WTC11 (cell line): ENCODE results near the gene THAP3. TPM values are rescaled to one million over a fixed set of nuclear protein-coding genes. Genes with fewer than 3 reads are reported as not detected.

Source experiments
- ATAC-seq: fragments of 200-7000 bp; cut with Tn5 transposase; 2 replicates; pipeline ENCODE4 v1.10.0; 2021; ENCODE audit warnings: mild to moderate bottlenecking, moderate library complexity
- CTCF ChIA-PET: fragments of 300-600 bp; sonication (Branson Sonifier 250); formaldehyde crosslinking; loops from one replicate; lab custom pipeline; 2021; ENCODE audit warnings: antibody characterized with exemption; lab: Charles Lee
- POLR2A ChIA-PET: fragments of 350-600 bp; sonication (Branson Sonifier 250); formaldehyde crosslinking; loops from one replicate; lab custom pipeline; 2021; ENCODE audit warnings: antibody characterized with exemption; lab: Charles Lee
- DNase-seq: peaks from one replicate; pipeline ENCODE4 v3.0.0; 2021; ENCODE audit warnings: low spot score
- H3K27ac Mint-ChIP-seq: 2 replicates; pipeline ENCODE4 v1.8.0; 2021; ENCODE audit warnings: mixed read lengths
- H3K27me3 Mint-ChIP-seq: 2 replicates; pipeline ENCODE4 v1.8.0; 2021; ENCODE audit warnings: low read depth, mild to moderate bottlenecking, moderate library complexity, mixed read lengths
- H3K36me3 Mint-ChIP-seq: 2 replicates; pipeline ENCODE4 v1.8.0; 2021; ENCODE audit warnings: mixed read lengths
- H3K4me1 Mint-ChIP-seq: 2 replicates; pipeline ENCODE4 v1.8.0; 2022; ENCODE audit warnings: mixed read lengths
- H3K4me3 Mint-ChIP-seq: 2 replicates; pipeline ENCODE4 v1.8.0; 2021; ENCODE audit warnings: mild to moderate bottlenecking, moderate library complexity, mixed read lengths
- H3K9me3 Mint-ChIP-seq: 2 replicates; pipeline ENCODE4 v1.8.0; 2021; ENCODE audit warnings: mixed read lengths
- CREB1 ChIP-seq: sonication (generic); formaldehyde crosslinking; IDR thresholded peaks from 2 replicates; pipeline ENCODE4 v1.8.0; 2023; ENCODE audit warnings: mild to moderate bottlenecking, missing genetic modification reagents
- CREM ChIP-seq: sonication (generic); formaldehyde crosslinking; IDR thresholded peaks from 2 replicates; pipeline ENCODE4 v1.8.1; 2022; ENCODE audit warnings: mild to moderate bottlenecking, missing genetic modification reagents, moderate library complexity
- CTCF ChIP-seq: fragments of 200-600 bp; IDR thresholded peaks from 2 replicates; pipeline ENCODE4 v1.8.0; 2022; ENCODE audit warnings: antibody characterized with exemption
- E2F1 ChIP-seq: sonication (generic); formaldehyde crosslinking; IDR thresholded peaks from 2 replicates; pipeline ENCODE4 v1.8.0; 2022; ENCODE audit warnings: mild to moderate bottlenecking, missing genetic modification reagents
- ELF4 ChIP-seq: sonication (generic); formaldehyde crosslinking; IDR thresholded peaks from 2 replicates; pipeline ENCODE4 v1.8.1; 2022; ENCODE audit warnings: low read depth, mild to moderate bottlenecking, moderate library complexity, missing genetic modification reagents
- EMX1 ChIP-seq: fragments of 250-450 bp; sonication (Bioruptor Pico); IDR thresholded peaks from 2 replicates; pipeline ENCODE4 v1.8.0; 2021; ENCODE audit warnings: mild to moderate bottlenecking
- FOXK1 ChIP-seq: sonication (generic); formaldehyde crosslinking; IDR thresholded peaks from 2 replicates; pipeline ENCODE4 v1.8.0; 2022; ENCODE audit warnings: mild to moderate bottlenecking, moderate library complexity, missing genetic modification reagents
- GABPB1 ChIP-seq: sonication (generic); formaldehyde crosslinking; IDR thresholded peaks from 2 replicates; pipeline ENCODE4 v1.8.1; 2023; ENCODE audit warnings: mild to moderate bottlenecking, missing genetic modification reagents
- GTF2I ChIP-seq: fragments of 250-450 bp; sonication (Bioruptor Pico); conservative IDR thresholded peaks from 2 replicates; pipeline ENCODE4 v1.4.0; 2021; ENCODE audit warnings: mild to moderate bottlenecking
- MYBL2 ChIP-seq: sonication (generic); formaldehyde crosslinking; IDR thresholded peaks from 2 replicates; pipeline ENCODE4 v1.8.1; 2023; ENCODE audit warnings: mild to moderate bottlenecking, moderate library complexity, missing genetic modification reagents
- NR2C2 ChIP-seq: sonication (generic); formaldehyde crosslinking; IDR thresholded peaks from 2 replicates; pipeline ENCODE4 v1.8.0; 2022; ENCODE audit warnings: mild to moderate bottlenecking, missing genetic modification reagents
- NR3C1 ChIP-seq: sonication (generic); formaldehyde crosslinking; conservative IDR thresholded peaks from 2 replicates; pipeline ENCODE4 v1.8.1; 2023; ENCODE audit warnings: low read depth, mild to moderate bottlenecking, missing genetic modification reagents
- RELA ChIP-seq: sonication (generic); formaldehyde crosslinking; IDR thresholded peaks from 2 replicates; pipeline ENCODE4 v1.8.1; 2022; ENCODE audit warnings: missing genetic modification reagents, mild to moderate bottlenecking, borderline replicate concordance
- SMAD3 ChIP-seq: sonication (generic); formaldehyde crosslinking; IDR thresholded peaks from 2 replicates; pipeline ENCODE4 v1.8.0; 2022; ENCODE audit warnings: missing genetic modification reagents, mild to moderate bottlenecking, borderline replicate concordance
- TEAD1 ChIP-seq: sonication (generic); formaldehyde crosslinking; IDR thresholded peaks from 2 replicates; pipeline ENCODE4 v1.8.0; 2022; ENCODE audit warnings: mild to moderate bottlenecking, missing genetic modification reagents
- USF1 ChIP-seq: sonication (generic); formaldehyde crosslinking; IDR thresholded peaks from 2 replicates; pipeline ENCODE4 v1.8.0; 2022; ENCODE audit warnings: mild to moderate bottlenecking, missing genetic modification reagents
- ZBTB43 ChIP-seq: sonication (generic); formaldehyde crosslinking; IDR thresholded peaks from 2 replicates; pipeline ENCODE4 v1.8.1; 2023; ENCODE audit warnings: mild to moderate bottlenecking, missing genetic modification reagents
- ZNF121 ChIP-seq: sonication (generic); formaldehyde crosslinking; IDR thresholded peaks from 2 replicates; pipeline ENCODE4 v1.8.0; 2023; ENCODE audit warnings: missing genetic modification reagents
- ZNF219 ChIP-seq: sonication (generic); formaldehyde crosslinking; IDR thresholded peaks from 2 replicates; pipeline ENCODE4 v1.8.0; 2023; ENCODE audit warnings: missing genetic modification reagents, mild to moderate bottlenecking, borderline replicate concordance
- ZNF232 ChIP-seq: sonication (generic); formaldehyde crosslinking; IDR thresholded peaks from 2 replicates; pipeline ENCODE4 v1.8.0; 2022; ENCODE audit warnings: mild to moderate bottlenecking, missing genetic modification reagents
- total RNA-seq: library from RNA; stranded (reverse); gene quantifications from 3 replicates; pipeline ENCODE4 v1.2.3, GENCODE V29; 2021
- TF ChIP-seq, protein P1 (sequence below): sonication (generic); formaldehyde crosslinking; IDR thresholded peaks from 2 replicates; pipeline ENCODE4 v1.8.0; 2023; ENCODE audit warnings: missing genetic modification reagents, mild to moderate bottlenecking, borderline replicate concordance
- TF ChIP-seq, protein P2 (sequence below): fragments of 250-450 bp; sonication (Bioruptor Pico); IDR thresholded peaks from 2 replicates; pipeline ENCODE4 v1.8.0; 2021; ENCODE audit warnings: mild to moderate bottlenecking

Gene THAP3
- total RNA-seq, 1 experiment from 2014 or later = 14.8 TPM

GRCh38 chr1:6591644-6592043 lies 33.0 kb upstream of the THAP3 start:
- TF ChIP-seq ZNF121 (CRISPR knock-in tag) = no peak
- no peak for TF ChIP-seq ELF4
- TF ChIP-seq, protein P1, sequence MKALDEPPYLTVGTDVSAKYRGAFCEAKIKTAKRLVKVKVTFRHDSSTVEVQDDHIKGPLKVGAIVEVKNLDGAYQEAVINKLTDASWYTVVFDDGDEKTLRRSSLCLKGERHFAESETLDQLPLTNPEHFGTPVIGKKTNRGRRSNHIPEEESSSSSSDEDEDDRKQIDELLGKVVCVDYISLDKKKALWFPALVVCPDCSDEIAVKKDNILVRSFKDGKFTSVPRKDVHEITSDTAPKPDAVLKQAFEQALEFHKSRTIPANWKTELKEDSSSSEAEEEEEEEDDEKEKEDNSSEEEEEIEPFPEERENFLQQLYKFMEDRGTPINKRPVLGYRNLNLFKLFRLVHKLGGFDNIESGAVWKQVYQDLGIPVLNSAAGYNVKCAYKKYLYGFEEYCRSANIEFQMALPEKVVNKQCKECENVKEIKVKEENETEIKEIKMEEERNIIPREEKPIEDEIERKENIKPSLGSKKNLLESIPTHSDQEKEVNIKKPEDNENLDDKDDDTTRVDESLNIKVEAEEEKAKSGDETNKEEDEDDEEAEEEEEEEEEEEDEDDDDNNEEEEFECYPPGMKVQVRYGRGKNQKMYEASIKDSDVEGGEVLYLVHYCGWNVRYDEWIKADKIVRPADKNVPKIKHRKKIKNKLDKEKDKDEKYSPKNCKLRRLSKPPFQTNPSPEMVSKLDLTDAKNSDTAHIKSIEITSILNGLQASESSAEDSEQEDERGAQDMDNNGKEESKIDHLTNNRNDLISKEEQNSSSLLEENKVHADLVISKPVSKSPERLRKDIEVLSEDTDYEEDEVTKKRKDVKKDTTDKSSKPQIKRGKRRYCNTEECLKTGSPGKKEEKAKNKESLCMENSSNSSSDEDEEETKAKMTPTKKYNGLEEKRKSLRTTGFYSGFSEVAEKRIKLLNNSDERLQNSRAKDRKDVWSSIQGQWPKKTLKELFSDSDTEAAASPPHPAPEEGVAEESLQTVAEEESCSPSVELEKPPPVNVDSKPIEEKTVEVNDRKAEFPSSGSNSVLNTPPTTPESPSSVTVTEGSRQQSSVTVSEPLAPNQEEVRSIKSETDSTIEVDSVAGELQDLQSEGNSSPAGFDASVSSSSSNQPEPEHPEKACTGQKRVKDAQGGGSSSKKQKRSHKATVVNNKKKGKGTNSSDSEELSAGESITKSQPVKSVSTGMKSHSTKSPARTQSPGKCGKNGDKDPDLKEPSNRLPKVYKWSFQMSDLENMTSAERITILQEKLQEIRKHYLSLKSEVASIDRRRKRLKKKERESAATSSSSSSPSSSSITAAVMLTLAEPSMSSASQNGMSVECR (CRISPR knock-in tag) = no peak
- no peak for TF ChIP-seq USF1 (CRISPR knock-in tag)
- TF ChIP-seq TEAD1 (CRISPR knock-in tag) = no peak
- TF ChIP-seq E2F1 (CRISPR knock-in tag) = no peak
- TF ChIP-seq MYBL2 (CRISPR knock-in tag) = no peak
- TF ChIP-seq, protein P2, sequence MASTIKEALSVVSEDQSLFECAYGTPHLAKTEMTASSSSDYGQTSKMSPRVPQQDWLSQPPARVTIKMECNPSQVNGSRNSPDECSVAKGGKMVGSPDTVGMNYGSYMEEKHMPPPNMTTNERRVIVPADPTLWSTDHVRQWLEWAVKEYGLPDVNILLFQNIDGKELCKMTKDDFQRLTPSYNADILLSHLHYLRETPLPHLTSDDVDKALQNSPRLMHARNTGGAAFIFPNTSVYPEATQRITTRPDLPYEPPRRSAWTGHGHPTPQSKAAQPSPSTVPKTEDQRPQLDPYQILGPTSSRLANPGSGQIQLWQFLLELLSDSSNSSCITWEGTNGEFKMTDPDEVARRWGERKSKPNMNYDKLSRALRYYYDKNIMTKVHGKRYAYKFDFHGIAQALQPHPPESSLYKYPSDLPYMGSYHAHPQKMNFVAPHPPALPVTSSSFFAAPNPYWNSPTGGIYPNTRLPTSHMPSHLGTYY = no peak
- TF ChIP-seq NR3C1 (CRISPR knock-in tag) = no peak
- no peak for TF ChIP-seq GABPB1 (CRISPR knock-in tag)
- no peak for TF ChIP-seq ZNF232 (CRISPR knock-in tag)
- no peak for TF ChIP-seq FOXK1 (CRISPR knock-in tag)
- TF ChIP-seq CTCF = no peak
- ATAC-seq = no peak
- Mint-ChIP-seq H3K27ac (no peak overlapping the region), H3K4me3 (no peak overlapping the region), H3K4me1 (no peaks in the 10 kb centered on the region), H3K36me3 (peaks cover 30% of the 10 kb centered on the region), H3K9me3 (no peaks in the 10 kb centered on the region), H3K27me3 (no peaks in the 10 kb centered on the region)
- no peak for DNase-seq
- POLR2A ChIA-PET = no interaction called here
- CTCF ChIA-PET = interaction anchor here (1.2 kb wide), 1 partner anchor 43 kb away, joined by 4 read pairs; no protein-coding TSS in a partner anchor

DNA sequence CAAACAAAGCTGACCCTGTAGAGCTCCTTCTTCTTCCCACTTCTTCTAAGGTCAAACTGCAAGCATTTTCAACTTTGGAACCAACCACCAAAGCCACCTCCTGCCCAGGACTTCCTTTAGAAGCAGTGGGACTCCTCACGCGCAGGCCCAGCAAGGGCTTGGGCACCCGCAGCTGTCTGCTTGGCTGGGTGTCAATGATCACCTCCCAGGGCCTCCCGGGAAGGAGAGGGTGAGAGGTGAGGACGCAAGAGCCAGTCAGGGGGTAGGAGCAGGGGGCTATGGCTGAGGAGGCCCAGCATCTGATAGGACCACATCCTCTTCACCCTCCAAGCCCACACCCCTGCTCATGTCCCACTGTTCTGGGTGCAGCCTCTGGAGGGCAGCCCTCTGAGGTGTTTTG lies 32.2 kb upstream of the THAP3 start:
- H3K27me3 Mint-ChIP-seq = no peaks in the 10 kb centered on the region
- H3K27ac Mint-ChIP-seq = no peak overlapping the region
- TF ChIP-seq ZBTB43 (CRISPR knock-in tag) = no peak
- no peak for TF ChIP-seq CREB1
- no peak for TF ChIP-seq EMX1 (CRISPR knock-in tag)
- TF ChIP-seq RELA (CRISPR knock-in tag) = no peak
- TF ChIP-seq SMAD3 = no peak
- TF ChIP-seq CREM (CRISPR knock-in tag) = no peak
- TF ChIP-seq ZNF219 (CRISPR knock-in tag) = no peak
- TF ChIP-seq NR2C2 (CRISPR knock-in tag) = no peak
- no peak for TF ChIP-seq E2F1 (CRISPR knock-in tag)
- TF ChIP-seq GTF2I (CRISPR knock-in tag) = no peak
- DNase-seq (no peak), ATAC-seq (no peak)
- no peaks in the 10 kb centered on the region for H3K9me3 Mint-ChIP-seq
- ChIA-PET CTCF (no interaction called here), POLR2A (no interaction called here)
- no peaks in the 10 kb centered on the region for H3K4me1 Mint-ChIP-seq
- H3K4me3 Mint-ChIP-seq = no peak overlapping the region
- H3K36me3 Mint-ChIP-seq = peaks cover 30% of the 10 kb centered on the region
